DMS114 treated with DMSO at 0.1 percent for 48 hours (cell line): ENCODE results near the gene KLHL21.
"Not testable (repeated sequence)": the region's sequence is repeated elsewhere in the genome, so short reads cannot be mapped to it uniquely, and the experiment has no call there.

ENCODE experiments used
- DNase-seq: peaks from one replicate; lab custom pipeline; 2025; ENCODE audit not compliant: unreplicated experiment; lab: John Stamatoyannopoulos, UW

Gene KLHL21, protein sequence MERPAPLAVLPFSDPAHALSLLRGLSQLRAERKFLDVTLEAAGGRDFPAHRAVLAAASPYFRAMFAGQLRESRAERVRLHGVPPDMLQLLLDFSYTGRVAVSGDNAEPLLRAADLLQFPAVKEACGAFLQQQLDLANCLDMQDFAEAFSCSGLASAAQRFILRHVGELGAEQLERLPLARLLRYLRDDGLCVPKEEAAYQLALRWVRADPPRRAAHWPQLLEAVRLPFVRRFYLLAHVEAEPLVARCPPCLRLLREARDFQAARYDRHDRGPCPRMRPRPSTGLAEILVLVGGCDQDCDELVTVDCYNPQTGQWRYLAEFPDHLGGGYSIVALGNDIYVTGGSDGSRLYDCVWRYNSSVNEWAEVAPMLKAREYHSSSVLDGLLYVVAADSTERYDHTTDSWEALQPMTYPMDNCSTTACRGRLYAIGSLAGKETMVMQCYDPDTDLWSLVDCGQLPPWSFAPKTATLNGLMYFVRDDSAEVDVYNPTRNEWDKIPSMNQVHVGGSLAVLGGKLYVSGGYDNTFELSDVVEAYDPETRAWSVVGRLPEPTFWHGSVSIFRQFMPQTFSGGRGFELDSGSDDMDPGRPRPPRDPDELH

DNA sequence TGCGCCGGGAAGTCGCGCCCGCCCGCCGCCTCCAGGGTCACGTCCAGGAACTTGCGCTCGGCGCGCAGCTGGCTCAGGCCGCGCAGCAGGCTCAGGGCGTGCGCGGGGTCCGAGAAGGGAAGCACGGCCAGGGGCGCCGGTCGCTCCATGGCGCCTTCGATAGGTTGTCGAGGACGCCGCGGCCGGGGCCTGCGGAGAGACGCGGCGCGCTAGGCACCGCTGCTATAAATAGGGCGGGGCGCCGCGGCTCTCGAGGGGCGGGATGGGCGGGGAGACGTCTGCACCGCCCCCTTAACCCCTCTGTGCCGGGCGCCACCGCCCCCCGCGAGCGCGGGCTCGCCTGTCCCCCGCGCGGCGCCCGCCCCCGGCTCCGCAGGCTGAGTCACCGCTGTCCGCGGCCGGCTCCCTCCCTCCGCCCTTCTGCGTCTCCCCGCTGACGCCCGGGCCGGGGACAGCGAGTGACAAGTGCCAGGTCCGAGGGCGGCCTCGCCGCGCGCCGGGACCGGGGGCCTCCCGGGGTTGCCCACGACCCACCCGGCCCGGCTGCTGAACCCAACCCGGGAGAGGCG is at the start of gene KLHL21:
Gene KLHL21, minus strand, starts transcription at position 201 of the 569 bp plus-strand sequence. Its CDS starts 52 bp downstream, at position 149.
- DNase-seq, result peak; percentile 60

GRCh38 chr1:6651909-6652308 is 49.2 kb upstream of the KLHL21 start:
- DNase-seq, result no peak

DNA sequence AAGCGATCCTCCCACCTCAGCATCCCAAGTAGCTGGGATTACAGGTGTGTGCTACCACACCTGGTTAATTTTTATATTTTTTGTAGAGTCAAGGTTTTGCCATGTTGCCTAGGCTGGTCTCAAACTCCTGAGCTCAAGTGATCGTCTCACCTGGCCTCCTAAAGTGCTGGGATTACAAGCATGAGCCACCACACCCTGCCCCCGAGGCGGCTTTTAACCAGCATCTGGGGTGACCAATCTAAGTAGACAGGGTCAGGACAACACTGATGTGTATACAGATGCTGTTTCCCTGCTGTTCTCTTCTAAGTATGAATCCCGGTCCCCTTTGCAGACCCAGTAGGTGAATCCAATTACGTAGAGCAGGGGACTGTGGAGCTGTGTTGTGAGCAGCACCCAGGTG is 45.9 kb upstream of the KLHL21 start:
- no peak for DNase-seq

- peak; percentile 18 for DNase-seq
Measured at GRCh38 chr1:6646499-6647148, 44.0 kb upstream of the KLHL21 start.

DNA sequence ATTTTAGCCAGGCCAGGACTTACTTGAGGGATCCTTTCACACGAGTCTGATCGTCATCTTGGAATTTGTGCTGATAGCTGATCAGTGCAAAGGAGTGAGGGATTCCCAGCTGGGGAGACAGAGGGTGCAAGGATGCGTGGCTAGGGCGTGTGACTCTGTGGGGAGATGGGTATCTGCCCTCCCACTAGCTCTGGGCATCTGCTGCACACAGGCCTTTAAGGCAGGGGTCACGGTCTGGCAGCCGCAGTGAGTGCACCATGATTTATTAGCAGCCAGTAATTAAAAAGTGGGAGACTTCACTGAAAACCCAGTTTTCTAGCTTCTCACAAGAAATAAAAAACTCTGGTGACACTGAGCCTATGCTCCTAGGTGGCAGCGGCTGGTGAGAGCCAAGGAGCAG is 42.3 kb upstream of the KLHL21 start:
- no peak for DNase-seq

GRCh38 chr1:6640867-6641266 is 38.2 kb upstream of the KLHL21 start:
- DNase-seq, result not testable (repeated sequence)

DNA sequence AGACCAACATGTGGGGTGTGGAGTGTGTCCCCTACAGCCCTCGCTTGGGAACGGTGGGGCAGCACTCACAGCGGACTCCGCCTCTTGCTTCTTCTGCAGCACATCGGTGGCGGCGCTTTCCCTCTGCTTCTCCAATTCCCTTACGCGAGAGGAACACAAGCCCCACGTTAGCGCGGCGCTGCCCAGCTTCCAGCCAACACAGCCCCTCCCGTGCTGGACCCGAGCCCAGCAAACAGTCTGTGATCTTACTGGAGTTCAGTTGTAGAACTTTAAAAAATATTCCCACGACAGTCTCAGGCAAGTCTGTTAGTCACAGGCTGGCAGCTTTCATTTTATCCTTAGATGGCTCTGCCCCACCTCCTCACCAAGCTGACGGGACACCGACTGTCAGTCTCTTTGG is 35.6 kb upstream of the KLHL21 start:
- no peak for DNase-seq

DNA sequence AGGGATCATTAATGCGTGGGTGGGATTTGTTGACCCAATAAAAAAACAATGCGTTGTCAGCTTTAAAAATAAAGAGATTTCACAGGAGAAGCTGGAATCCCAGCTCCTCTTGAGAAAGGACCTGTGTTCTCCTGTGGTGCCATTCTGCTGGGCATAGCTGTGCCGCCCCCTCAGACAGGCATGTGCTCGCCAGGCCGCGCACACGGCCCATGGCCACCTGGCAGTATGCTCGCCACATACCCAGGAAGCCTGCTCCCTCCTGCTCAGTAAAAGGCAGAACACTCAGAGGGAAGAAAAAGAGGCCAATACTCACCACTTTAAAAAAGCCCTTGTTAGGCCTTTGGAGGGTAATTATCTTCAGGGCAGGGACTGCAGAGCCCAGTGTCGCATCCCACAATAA is 35.1 kb upstream of the KLHL21 start:
- DNase-seq, result no peak

DNA sequence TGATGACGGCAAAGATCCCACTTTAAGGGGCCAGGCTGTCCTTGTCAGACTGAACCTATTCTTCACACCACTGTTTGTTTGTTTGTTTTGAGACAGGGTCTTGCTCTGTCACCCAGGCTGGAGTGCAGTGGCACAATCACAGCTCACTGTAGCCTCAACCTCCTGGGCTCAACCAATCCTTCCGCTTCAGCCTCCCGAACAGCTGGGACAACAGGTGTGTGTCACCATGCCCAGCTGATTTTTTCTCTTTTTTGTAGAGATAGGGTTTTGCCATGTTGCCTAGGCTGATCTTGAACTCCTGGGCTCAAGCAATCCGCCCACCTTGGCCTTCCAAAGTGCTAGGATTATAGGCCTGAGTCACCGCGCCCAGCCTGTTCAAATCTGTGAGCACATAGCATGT is 34.1 kb upstream of the KLHL21 start:
- DNase-seq, result not testable (repeated sequence)

GRCh38 chr1:6635910-6636760 is 33.5 kb upstream of the KLHL21 start:
- DNase-seq, result no peak

DNA sequence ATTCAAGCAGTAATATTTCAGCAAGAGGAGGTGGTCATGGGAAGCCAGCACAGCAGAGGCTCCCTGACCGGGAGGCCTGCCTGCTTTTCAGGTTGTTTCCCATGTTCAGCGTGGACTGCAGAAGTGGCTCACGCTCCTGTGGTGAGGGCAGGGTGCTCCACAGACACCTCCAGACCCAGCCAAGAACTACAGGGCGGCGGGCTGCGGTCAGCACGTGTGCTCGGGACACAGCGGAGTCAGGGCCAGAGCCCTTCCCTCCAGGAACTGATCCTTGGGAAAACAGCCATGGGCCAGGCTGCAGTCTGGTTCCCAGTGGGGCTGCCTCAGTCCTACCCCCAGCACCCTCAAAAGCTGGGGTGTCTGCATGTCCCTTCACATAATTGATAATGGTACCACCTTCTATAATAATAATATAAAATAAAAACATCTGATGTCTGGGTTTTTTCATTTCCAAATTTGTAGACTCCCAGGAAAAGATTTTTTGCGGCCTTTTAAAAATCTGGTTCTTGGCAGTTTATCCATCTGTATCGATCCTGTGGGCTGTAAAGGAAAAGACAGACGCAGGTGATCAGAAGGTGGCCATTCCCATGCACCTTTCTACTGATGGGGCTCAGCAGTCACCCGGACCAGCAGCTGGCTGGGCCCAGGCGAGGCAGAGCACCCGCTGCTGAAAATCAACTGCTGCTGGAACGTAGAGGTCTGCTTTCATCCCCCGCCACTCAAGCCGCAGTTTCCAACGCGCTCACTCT is 32.7 kb upstream of the KLHL21 start:
- no peak for DNase-seq

- peak; percentile 30 for DNase-seq
Measured at GRCh38 chr1:6634371-6635052, 31.8 kb upstream of the KLHL21 start.

GRCh38 chr1:6632588-6633514 is 30.2 kb upstream of the KLHL21 start:
- DNase-seq, result no peak

GRCh38 chr1:6631058-6631457 is 28.4 kb upstream of the KLHL21 start:
- DNase-seq, result no peak

- DNase-seq, result no peak
Measured at GRCh38 chr1:6630027-6630426, 27.4 kb upstream of the KLHL21 start.

DNA sequence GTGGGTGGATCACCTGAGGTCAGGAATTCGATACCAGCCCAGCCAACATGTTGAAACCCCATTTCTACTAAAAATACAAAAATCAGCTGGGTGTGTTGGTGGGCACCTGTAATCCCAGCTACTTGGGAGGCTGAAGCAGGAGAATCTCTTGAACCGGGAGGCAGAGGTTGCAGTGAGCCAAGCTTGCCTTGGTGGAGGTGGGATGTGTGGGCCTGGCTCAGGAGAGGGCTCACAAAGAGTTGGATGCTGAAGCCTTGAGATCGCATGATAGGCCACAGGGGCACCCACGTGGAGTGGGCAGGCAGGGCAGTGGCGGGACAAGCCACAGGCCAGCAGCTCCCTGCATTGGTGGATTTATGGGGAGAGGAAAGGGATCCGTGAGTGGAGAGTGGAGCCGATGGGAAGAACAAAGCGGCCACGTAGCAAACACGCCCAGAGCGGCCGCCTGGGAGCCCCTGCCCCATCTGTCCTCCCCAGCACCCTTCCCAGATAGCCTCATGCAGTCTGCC is 26.4 kb upstream of the KLHL21 start:
- DNase-seq, result no peak

DNA sequence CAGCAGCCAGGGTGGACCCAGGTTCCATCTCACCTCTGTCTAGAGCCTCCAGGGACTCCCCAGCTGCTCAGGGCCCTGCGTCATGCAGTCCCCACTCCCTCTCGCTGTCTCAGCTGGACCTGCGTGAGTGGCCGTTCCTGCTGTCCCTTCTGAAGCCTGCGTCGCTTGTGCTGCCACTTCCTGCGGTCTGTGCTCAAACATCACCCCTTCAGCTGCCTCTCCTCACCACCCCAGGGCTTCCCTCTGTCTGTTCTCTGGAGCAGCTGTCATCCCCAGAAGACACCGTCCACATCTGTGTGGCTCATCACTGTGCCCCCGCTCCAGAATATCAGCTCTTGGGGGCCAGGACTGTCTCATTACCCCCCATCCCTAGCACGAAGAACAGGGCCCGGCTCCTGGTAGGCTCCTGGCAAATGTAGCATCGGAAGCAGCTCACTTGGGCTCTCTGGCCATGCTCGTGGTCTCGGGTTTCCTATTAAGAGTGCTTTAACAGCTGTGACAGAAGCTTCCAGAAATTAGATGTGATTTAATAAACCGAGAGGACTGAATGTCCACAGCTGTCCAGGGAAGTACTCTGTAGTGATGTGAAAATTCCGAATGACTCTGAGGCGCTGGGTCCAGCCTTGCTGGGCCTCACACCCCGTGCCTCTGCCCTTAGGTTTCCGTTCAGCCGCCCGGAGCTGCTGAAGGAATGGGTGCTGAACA is 25.3 kb upstream of the KLHL21 start:
- no peak for DNase-seq

DNA sequence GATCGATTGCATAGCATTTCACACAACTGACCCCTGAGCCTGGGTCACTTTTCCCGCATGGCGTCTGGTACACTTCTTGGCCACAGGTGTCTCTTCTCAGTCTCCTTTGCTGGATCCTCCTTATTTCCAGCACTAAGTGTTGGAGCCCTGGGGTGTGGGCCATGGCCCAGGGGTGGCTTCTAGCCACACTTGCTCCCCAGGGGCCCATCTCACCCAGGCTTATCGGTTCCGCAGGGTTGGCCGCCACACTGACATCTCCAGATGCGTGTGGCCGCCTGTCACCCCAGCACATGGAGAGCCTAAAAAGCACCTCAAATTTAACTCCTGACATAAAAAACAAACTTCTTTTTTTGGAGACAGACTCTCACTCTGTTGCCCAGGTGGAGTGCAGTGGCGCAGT is 24.4 kb upstream of the KLHL21 start:
- DNase-seq, result no peak
